GM19193 (cell line): ENCODE results near the gene GRIA3.

ENCODE experiments used
- POLR2A ChIP-seq: IDR thresholded peaks from 4 replicates; pipeline ENCODE4 v1.6.1; 2011; ENCODE audit not compliant: insufficient read depth, insufficient read length; ENCODE audit errors: extremely low read depth

Gene GRIA3

GRCh38 chrX:123486297-123486696 is 302.2 kb downstream of the GRIA3 start:
- TF ChIP-seq POLR2A: no peak

- TF ChIP-seq POLR2A: no peak
Observed at GRCh38 chrX:123487236-123487635, 303.2 kb downstream of the GRIA3 start.

GRCh38 chrX:123487669-123488068 is 303.6 kb downstream of the GRIA3 start:
- no peak for TF ChIP-seq POLR2A

GRCh38 chrX:123489011-123489410 is 304.9 kb downstream of the GRIA3 start:
- TF ChIP-seq POLR2A: no peak

DNA sequence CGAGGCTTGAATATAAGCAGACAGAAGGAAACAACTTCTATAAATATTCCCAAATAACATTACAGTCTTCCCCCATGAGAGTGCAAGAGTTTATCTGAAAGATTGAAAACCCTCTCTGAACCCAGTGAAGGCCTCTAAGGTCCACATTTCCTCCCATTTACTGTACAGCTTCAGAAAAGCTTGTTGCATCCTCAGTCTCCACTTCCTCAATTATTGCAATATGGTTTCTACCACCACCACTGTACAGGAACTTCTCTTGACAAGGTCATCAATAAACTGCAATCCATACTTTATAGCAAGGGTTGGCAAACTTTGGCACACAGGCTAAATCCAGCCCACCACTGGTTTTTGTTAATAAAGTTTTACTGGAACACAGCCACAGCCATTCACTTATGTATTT is 309.8 kb downstream of the GRIA3 start:
- TF ChIP-seq POLR2A: no peak

GRCh38 chrX:123499787-123500186 is 315.7 kb downstream of the GRIA3 start:
- TF ChIP-seq POLR2A: no peak

DNA sequence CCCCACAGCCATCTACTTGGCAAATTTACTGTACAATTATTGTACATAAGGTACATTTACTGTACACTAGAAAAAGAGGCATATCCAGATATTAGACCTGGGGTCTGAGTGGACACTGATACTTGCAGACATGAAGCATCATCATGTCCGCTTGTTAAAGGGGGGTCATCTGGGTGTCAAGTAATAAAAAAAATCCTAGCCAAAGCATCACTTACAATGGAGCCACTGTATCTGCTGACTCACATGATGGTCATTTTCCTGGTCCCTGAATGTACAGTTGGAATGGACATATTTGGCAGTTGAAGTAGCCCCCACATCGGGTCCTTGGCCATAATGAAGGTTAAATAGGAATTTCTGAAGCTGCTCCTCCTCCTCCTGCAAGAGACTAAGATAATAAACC is 320.0 kb downstream of the GRIA3 start:
- no peak for TF ChIP-seq POLR2A

GRCh38 chrX:123504630-123505270 is 320.7 kb downstream of the GRIA3 start:
- no peak for TF ChIP-seq POLR2A

DNA sequence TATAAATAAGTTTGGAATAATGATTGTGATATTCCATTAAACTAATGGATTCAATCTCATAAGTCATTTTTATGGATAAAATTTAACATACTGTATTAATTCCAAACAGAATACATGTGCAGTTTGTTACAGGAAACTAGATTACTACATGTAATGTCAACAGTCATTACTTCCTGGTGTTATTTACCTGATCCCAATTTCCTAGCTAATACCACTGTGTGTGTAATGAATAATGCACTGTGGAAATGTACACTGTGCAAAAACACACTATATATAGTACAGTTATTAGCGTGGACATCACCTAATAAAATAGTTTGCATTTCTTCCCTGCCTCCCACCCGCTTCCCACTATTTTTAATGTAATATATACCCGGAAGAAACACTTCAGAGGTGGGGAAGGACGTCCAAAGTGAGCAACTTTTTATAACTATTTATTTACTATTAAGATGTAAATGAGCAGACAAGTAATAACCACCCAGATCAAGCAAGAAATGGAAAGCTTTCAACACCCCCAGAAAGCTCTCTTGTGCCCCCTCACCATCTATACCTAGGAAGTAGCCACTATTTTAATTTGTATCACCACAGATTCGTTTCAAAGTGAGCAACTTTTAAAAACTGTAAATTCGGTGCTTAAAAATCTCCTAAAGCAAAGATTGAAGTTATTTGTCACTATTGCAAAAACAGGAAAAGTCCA is 329.7 kb downstream of the GRIA3 start:
- no peak for TF ChIP-seq POLR2A

- TF ChIP-seq POLR2A: no peak
Observed at GRCh38 chrX:123518791-123519190, 334.7 kb downstream of the GRIA3 start.

- no peak for TF ChIP-seq POLR2A
Observed at GRCh38 chrX:123525123-123525725, 341.1 kb downstream of the GRIA3 start.
